Aorta (tissue), 5 donors: ENCODE results near the gene SIPA1L3. TPM values are rescaled to one million over a fixed set of nuclear protein-coding genes. Genes with fewer than 3 reads are reported as not detected.

Experiments used
- ATAC-seq: fragments of 200-7000 bp; cut with Tn5 transposase; one replicate; pipeline ENCODE4 v1.9.1; 2022; ENCODE audit warnings: moderate library complexity; ENCODE audit not compliant: low FRiP score
- DNase-seq, 2 donors: peaks; one replicate each; pipeline ENCODE4 v3.0.0-alpha.2; 2020
- H3K27ac ChIP-seq, 2 donors: one replicate each; pipeline ENCODE4 v1.5.1; 2013; ENCODE audit warnings: low read length in 2 of 2, mild to moderate bottlenecking in 2 of 2, moderate library complexity in 2 of 2, control low read depth in 1 of 2, inconsistent platforms in 1 of 2, low read depth in 1 of 2
- H3K27me3 ChIP-seq, 2 donors: one replicate each; pipeline ENCODE4 v1.6.1; 2013; ENCODE audit warnings: control low read depth in 1 of 2, low read length in 1 of 2, mild to moderate bottlenecking in 1 of 2, moderate library complexity in 1 of 2; ENCODE audit not compliant: insufficient read depth in 2 of 2, control insufficient read depth in 1 of 2
- H3K36me3 ChIP-seq, 2 donors: one replicate each; pipeline ENCODE4 v1.6.1; 2013; ENCODE audit warnings: control low read depth in 1 of 2, low read length in 1 of 2, mild to moderate bottlenecking in 1 of 2; ENCODE audit not compliant: insufficient read depth in 2 of 2, control insufficient read depth in 1 of 2
- H3K4me1 ChIP-seq, 2 donors: one replicate each; pipeline ENCODE4 v1.6.1; 2013; ENCODE audit warnings: low read length in 2 of 2, control low read depth in 1 of 2, mild to moderate bottlenecking in 1 of 2, moderate library complexity in 1 of 2; ENCODE audit not compliant: insufficient read depth in 2 of 2, control insufficient read depth in 1 of 2
- H3K4me3 ChIP-seq, 2 donors: one replicate each; pipeline ENCODE4 v1.5.1; 2013; ENCODE audit warnings: low read length in 2 of 2, control low read depth in 1 of 2, mild to moderate bottlenecking in 1 of 2
- H3K9me3 ChIP-seq: one replicate; pipeline ENCODE4 v1.6.1; 2013; ENCODE audit warnings: mild to moderate bottlenecking, low read length; ENCODE audit not compliant: control insufficient read depth
- WGBS, 2 donors: extraction: QIAGEN DNeasy Blood & Tissue Kit; methylation state at CpG; one replicate each; pipeline ENCODE4 v1.1.7; 2013; 5-methylcytosine and 5-hydroxymethylcytosine counted together
- intact Hi-C, 2 donors: fragments of 100-400 bp; cut with DNase I; formaldehyde crosslinking; loops; one replicate each; pipeline versions ENCODE4 v1.14.2 to v1.15.0; 2022
- polyA plus RNA-seq, 2 donors: library from polyadenylated mRNA; stranded (reverse); fragments of 200-250 nt; gene quantifications; one replicate each; pipeline ENCODE4 v1.2.3, GENCODE V29; 2013
- total RNA-seq, 2 donors: library from RNA; stranded (reverse); fragmentation: NEBNext Ultra II Directional; extraction: Animal tissue kit (Norgen Biotek cat#: 25700); gene quantifications; one replicate each; pipeline ENCODE4 v1.2.1, GENCODE V29; 2021
- donor health status: healthy with polysubstance abuse.
- donor health status: Bipolar disorder and iron deficiency.
- donor health status: DM: no; HTN: no; CAD: no.
- donor health status: DM: no; HTN: no; CAD: no.
- donor health status: DM: yes; HTN: yes; CAD: no.

Gene SIPA1L3
- total and polyA plus RNA-seq, 4 donors: 1.3 to 20.9 (median 11.2) TPM

DNA sequence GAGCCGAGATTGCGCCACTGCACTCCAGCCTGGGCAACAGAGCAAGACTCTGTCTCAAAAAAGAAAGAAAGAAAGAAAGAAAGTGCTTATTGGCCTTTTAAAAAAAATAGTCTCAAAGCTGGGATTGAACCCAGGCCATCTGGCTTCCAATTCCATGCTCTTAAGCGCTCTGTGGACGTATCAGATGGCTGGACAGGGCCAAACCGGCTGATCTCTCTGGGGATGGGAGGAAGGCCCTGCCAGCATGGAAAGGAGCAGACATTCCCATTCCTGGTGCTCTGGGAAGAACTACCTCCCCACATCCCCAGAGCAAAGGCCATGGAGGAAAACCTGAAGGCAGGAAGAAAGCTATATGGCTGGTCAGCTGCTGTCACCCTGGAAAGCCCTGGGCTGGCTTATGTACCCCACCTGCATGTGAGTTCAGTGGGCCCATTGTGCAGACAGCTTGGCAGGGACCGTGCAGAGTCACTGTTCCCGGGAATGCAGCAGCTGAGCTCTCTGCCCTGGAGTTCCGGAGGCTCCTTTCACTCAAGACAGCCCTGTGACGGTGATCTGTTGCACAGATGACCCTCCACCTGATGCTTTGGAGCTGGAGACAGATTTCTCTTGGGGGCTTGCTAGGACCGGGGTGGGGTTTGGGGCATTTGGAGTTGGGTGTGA is 84.3 kb downstream of the SIPA1L3 start:
- Histone ChIP-seq H3K9me3 (no peaks in the 10 kb centered on the region), H3K36me3 (no peaks in the 10 kb centered on the region), H3K4me3 (no peak overlapping the region), H3K4me1 (no peaks in the 10 kb centered on the region), H3K27ac (no peak overlapping the region), H3K27me3 (no peaks in the 10 kb centered on the region)
- DNase-seq (no peak), ATAC-seq (peak; percentile 53)
- intact Hi-C loops: no loop called here
- 52 to 61% methylated on average over 10 of the region's 10 CpGs for WGBS, 2 donors

DNA sequence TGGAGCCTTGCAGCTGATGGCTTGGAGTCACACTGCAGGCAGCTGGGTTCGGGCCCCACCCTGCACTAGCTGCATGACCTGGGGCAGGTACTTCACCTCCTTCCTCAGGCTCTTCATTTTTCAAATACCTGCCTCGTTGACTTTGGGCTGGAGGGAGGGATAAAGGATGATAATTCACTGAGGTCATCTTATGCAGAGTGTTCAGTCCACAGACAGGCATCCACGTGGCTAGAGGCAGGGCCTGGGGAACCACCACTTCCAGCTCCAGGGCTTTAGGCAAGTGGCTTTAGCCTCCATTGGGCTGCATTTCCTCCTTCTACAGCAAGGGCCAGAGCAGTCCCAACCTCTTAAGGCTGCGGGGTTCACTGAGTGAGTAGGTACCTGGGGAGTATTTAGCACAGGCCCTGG is 84.8 kb downstream of the SIPA1L3 start:
- Histone ChIP-seq H3K4me1 (no peaks in the 10 kb centered on the region), H3K27ac (no peak overlapping the region), H3K27me3 (no peaks in the 10 kb centered on the region), H3K4me3 (no peak overlapping the region), H3K9me3 (no peaks in the 10 kb centered on the region), H3K36me3 (no peaks in the 10 kb centered on the region)
- intact Hi-C loops: no loop called here
- WGBS, 2 donors: 80 to 85% methylated on average over 4 of the region's 4 CpGs
- DNase-seq (no peak), ATAC-seq (no peak)

DNA sequence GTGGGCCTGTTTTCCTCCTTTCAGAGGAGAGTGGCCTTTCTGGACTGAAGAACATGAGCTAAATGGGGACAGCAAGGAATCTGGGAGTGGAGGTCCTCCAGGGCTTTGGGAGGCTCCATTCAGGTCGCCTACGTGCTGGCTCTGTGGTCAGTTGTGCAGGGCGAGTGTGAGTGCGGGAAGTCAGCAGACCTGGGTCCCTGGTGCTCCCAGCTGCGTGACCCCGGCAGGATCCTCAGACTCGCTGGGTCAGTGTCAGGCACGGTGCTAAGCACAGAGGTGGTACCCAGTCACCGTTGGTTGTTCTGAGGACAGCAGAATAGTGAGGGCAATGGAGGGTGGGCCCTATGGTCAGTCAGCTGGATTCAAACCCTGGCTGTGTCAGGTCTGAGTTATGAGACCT is 85.8 kb downstream of the SIPA1L3 start:
- no peak for ATAC-seq
- DNase-seq: no peak
- WGBS, 2 donors: 93 to 98% methylated on average over 9 of the region's 9 CpGs

DNA sequence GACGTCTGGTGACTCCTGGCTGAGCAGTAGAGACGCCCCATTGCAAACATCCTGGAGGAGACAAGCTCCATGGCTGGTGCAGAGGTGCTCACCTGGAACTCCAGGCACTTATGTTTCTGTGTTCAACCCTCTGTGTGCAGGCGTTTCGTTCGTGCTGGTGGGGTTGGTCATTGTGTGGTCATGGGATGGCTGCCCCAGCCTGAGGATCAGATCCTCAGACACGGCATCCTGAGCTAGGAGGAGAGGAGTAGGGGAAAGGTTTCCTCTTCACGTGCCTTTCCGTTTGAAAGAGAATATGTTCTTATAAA is 87.8 kb downstream of the SIPA1L3 start:
- H3K9me3 ChIP-seq: no peaks in the 10 kb centered on the region
- H3K4me1 ChIP-seq: no peaks in the 10 kb centered on the region
- no peak overlapping the region for H3K27ac ChIP-seq
- no peak overlapping the region for H3K4me3 ChIP-seq
- peak in 1 of 2 donors; percentile 2 for DNase-seq
- WGBS, 2 donors: 84 to 87% methylated on average over 8 of the region's 8 CpGs
- ATAC-seq: no peak
- intact Hi-C loops: no loop called here
- no peaks in the 10 kb centered on the region for H3K36me3 ChIP-seq
- H3K27me3 ChIP-seq: no peaks in the 10 kb centered on the region

More for the DNA sequence above, 85.8 kb downstream of the SIPA1L3 start:
- H3K27me3 ChIP-seq: no peaks in the 10 kb centered on the region
- H3K27ac ChIP-seq: no peak overlapping the region
- H3K4me3 ChIP-seq: no peak overlapping the region
- no peaks in the 10 kb centered on the region for H3K4me1 ChIP-seq
- H3K36me3 ChIP-seq: no peaks in the 10 kb centered on the region
- intact Hi-C loops: no loop called here
- H3K9me3 ChIP-seq: no peaks in the 10 kb centered on the region

DNA sequence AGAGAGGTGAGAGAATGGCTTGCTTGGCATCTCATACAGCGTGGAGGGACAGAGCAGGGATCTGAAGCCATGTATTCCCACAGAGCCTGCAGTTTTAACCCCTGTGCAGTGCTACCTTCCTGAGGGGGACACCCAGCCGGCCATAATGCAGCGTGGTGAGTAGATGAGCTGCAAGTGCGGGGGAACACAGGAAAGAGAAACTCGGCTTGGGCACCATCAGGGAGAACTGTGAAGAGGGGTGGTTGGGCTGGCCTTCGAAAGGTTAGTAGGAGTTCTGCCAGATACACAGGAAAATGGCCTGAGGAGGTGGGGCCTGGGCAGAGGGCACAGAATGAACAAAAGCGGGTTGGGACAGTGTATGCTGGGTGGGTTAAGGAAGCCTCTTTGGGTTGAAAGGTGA is 88.3 kb downstream of the SIPA1L3 start:
- 94 to 96% methylated on average over 7 of the region's 7 CpGs for WGBS, 2 donors
- Histone ChIP-seq H3K4me3 (no peak overlapping the region), H3K36me3 (no peaks in the 10 kb centered on the region), H3K27ac (no peak overlapping the region), H3K9me3 (no peaks in the 10 kb centered on the region), H3K4me1 (no peaks in the 10 kb centered on the region), H3K27me3 (no peaks in the 10 kb centered on the region)
- DNase-seq (peak in 1 of 2 donors; percentile 26), ATAC-seq (no peak)
- intact Hi-C loops: no loop called here

DNA sequence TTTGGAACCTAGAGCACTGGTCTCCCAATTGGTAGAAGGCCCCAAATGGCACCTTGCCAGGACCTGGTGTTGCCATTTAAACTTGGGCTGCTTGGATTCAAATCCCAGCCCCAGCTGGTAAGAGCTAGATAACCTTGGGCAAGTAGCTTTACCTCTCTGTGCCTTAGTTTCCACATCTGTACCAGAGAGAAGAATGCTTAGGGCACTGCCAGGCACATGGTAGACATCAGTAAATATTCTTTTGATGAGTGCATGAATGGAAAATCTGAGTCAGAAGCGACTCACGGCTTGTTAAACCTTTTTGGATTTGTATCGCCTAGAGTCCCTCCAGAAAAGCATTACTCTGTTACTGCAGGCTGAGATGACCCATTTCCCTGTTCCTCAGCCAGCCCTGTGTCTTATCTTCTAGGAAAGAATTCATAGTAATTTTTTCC is 90.9 kb downstream of the SIPA1L3 start:
- no peaks in the 10 kb centered on the region for H3K9me3 ChIP-seq
- H3K4me3 ChIP-seq: no peak overlapping the region
- 19 to 20% methylated on average over 3 of the region's 3 CpGs for WGBS, 2 donors
- ATAC-seq (peak; percentile 78), DNase-seq (peak in 1 of 2 donors; percentile 52)
- no peaks in the 10 kb centered on the region for H3K36me3 ChIP-seq
- peak overlapping the region in 1 of 2 donors; percentile 9 for H3K27ac ChIP-seq
- H3K4me1 ChIP-seq: no peaks in the 10 kb centered on the region
- intact Hi-C loops: no loop called here
- no peaks in the 10 kb centered on the region for H3K27me3 ChIP-seq

DNA sequence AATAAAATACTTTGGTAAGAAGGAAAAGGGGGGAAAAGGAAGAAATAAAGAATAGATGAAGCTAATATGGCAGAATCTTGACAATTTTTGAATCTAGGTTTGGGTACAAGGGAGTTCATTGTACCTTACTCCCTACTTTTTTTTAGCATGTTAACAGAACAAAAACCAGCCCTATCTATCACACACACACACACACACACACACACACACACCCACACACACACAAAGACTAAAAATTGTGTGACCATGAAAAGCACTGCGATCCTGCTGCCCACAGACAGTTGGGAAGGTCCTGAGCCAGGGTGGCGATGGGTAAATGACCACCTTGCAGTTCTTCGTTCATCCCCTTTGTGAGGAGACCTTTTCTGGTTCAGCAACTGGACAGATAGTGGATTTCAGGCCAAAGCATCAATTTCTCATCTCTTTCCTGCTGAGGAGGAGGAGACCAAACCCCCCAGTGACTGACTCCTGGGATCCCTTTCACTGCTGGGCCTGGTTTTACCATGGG is 91.8 kb downstream of the SIPA1L3 start:
- no peaks in the 10 kb centered on the region for H3K9me3 ChIP-seq
- no peaks in the 10 kb centered on the region for H3K36me3 ChIP-seq
- 97 to 98% methylated on average over 3 of the region's 3 CpGs for WGBS, 2 donors
- no peak overlapping the region for H3K27ac ChIP-seq
- DNase-seq: peak in 1 of 2 donors; percentile 7
- peaks cover 0 to 2% of the 10 kb centered on the region in 2 donors for H3K4me1 ChIP-seq
- intact Hi-C loops: no loop called here
- no peak overlapping the region for H3K4me3 ChIP-seq
- H3K27me3 ChIP-seq: no peaks in the 10 kb centered on the region
- no peak for ATAC-seq

DNA sequence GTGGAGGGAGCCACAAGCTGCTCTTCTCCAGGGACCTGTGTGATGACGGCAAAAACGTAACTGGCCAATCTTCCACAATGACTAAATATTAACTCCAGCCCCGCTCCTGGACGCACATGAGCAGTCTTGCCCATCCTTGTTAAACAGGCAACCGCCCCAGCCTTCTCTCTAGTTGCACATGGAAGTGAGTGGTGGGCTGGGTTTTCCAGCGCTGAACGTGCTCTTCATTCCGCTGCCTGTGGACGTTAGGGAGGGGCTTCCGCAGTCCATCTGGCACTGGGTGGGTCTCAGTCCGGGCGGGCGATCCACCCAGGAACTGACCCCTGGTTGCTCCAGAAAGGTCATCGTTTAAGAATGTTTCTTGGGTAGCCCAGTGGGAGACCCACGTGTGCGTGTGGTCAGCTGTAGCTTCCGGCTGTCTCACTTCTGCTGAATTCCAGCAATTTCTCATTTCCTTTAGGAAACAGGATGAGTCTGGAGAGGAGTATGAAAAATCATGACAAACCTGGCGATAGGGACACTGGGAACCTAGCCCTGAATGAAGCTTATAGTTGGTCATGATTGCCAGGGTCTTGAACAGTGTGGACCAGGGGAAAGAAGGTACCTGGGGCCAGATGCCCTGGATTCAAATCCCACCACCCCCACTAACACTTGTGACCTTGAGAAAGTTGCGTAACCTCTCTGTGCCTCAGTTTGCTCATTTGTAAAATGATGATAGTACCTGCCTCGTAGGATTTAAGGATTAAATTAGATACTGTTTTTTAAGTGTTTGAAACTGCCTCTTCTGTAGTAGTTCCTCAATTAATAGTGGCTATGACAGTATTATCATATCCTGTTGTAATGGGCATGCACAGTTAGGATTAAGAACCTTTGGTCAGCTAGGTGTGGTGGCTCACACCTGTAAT is 92.6 kb downstream of the SIPA1L3 start:
- Histone ChIP-seq H3K4me1 (peaks cover 0 to 2% of the 10 kb centered on the region in 2 donors), H3K27ac (no peak overlapping the region), H3K4me3 (no peak overlapping the region), H3K27me3 (no peaks in the 10 kb centered on the region), H3K9me3 (no peaks in the 10 kb centered on the region), H3K36me3 (no peaks in the 10 kb centered on the region)
- WGBS, 2 donors: 88 to 91% methylated on average over 20 of the region's 20 CpGs
- DNase-seq: peak in 1 of 2 donors; percentile 65
- ATAC-seq: no peak
- intact Hi-C loops: no loop called here
